ENCODE data around the gene LAMA2. TPM values are rescaled to one million over a fixed set of nuclear protein-coding genes. Genes with fewer than 3 reads are reported as not detected.

The LAMA2 gene
- total RNA-seq, 1 donor from 2014 or later: 18.0 TPM

- no peak overlapping the region for H3K4me3 Mint-ChIP-seq (ENCODE audit: unreplicated experiment)
- no peaks in the 10 kb centered on the region for H3K9me3 Mint-ChIP-seq (ENCODE audit: unreplicated experiment)
- DNase-seq (ENCODE audit: extremely low spot score, unreplicated experiment): no peak
- TF ChIP-seq, protein P1, sequence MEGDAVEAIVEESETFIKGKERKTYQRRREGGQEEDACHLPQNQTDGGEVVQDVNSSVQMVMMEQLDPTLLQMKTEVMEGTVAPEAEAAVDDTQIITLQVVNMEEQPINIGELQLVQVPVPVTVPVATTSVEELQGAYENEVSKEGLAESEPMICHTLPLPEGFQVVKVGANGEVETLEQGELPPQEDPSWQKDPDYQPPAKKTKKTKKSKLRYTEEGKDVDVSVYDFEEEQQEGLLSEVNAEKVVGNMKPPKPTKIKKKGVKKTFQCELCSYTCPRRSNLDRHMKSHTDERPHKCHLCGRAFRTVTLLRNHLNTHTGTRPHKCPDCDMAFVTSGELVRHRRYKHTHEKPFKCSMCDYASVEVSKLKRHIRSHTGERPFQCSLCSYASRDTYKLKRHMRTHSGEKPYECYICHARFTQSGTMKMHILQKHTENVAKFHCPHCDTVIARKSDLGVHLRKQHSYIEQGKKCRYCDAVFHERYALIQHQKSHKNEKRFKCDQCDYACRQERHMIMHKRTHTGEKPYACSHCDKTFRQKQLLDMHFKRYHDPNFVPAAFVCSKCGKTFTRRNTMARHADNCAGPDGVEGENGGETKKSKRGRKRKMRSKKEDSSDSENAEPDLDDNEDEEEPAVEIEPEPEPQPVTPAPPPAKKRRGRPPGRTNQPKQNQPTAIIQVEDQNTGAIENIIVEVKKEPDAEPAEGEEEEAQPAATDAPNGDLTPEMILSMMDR (IDR thresholded peaks at IDR 0.05): no peak
- peaks cover 29% of the 10 kb centered on the region for H3K27me3 Mint-ChIP-seq (ENCODE audit: unreplicated experiment)
- H3K36me3 Mint-ChIP-seq (ENCODE audit: unreplicated experiment): no peaks in the 10 kb centered on the region
- H3K27ac Mint-ChIP-seq (ENCODE audit: unreplicated experiment): no peak overlapping the region
- H3K4me1 Mint-ChIP-seq (ENCODE audit: unreplicated experiment): no peaks in the 10 kb centered on the region
Measured at GRCh38 chr6:129114636-129115391, 231.9 kb downstream of the LAMA2 start.

GRCh38 chr6:129115471-129115870 lies 232.5 kb downstream of the LAMA2 start:
- DNase-seq (ENCODE audit: extremely low spot score, unreplicated experiment): no peak
- no peaks in the 10 kb centered on the region for H3K36me3 Mint-ChIP-seq (ENCODE audit: unreplicated experiment)
- peaks cover 29% of the 10 kb centered on the region for H3K27me3 Mint-ChIP-seq (ENCODE audit: unreplicated experiment)
- no peak overlapping the region for H3K4me3 Mint-ChIP-seq (ENCODE audit: unreplicated experiment)
- no peaks in the 10 kb centered on the region for H3K4me1 Mint-ChIP-seq (ENCODE audit: unreplicated experiment)
- no peak overlapping the region for H3K27ac Mint-ChIP-seq (ENCODE audit: unreplicated experiment)
- H3K9me3 Mint-ChIP-seq (ENCODE audit: unreplicated experiment): no peaks in the 10 kb centered on the region
- TF ChIP-seq, protein P1 (IDR thresholded peaks at IDR 0.05): no peak

GRCh38 chr6:129117355-129117754 lies 234.4 kb downstream of the LAMA2 start:
- TF ChIP-seq, protein P1 (IDR thresholded peaks at IDR 0.05): no peak
- no peaks in the 10 kb centered on the region for H3K36me3 Mint-ChIP-seq (ENCODE audit: unreplicated experiment)
- DNase-seq (ENCODE audit: extremely low spot score, unreplicated experiment): no peak

DNA sequence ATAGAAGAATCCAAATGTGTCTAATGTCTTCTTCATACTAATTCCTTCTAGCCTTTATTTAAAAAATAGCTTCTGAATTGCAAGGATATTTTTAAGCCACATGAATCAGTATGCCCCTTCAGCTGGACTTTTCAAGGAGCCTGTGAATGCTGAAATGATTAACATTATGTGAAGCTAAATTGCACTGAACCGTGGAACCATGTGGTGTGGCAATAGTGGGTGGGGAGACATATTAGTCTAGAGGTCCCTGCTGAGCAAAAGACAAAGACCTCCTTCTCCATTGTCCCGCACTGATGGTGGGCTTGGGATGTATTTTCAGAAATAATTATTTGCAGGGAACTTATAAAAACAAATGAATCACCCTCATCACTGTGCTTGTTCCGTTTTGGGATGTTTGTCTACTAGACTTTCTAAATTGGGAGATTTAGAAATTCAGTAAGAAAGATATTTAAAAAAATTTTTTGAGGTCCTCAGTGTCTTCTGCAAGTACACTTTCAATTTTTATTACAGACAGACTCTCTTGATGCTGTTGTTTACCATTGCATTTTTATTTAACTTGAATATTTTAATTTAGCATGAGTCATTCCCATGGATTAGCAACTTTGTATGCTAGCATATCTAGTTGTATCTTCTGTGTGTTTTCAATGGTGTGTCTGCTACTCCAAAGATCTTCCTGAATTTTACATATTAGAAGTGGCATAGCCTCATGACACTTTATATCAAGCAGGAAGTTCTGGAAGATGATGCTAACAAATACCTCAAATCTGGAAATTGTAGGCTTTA lies 238.1 kb downstream of the LAMA2 start:
- Mint-ChIP-seq H3K36me3 (ENCODE audit: unreplicated experiment) (no peaks in the 10 kb centered on the region), H3K27ac (ENCODE audit: unreplicated experiment) (no peak overlapping the region), H3K4me3 (ENCODE audit: unreplicated experiment) (no peak overlapping the region), H3K9me3 (ENCODE audit: unreplicated experiment) (no peaks in the 10 kb centered on the region), H3K27me3 (ENCODE audit: unreplicated experiment) (peaks cover 20% of the 10 kb centered on the region), H3K4me1 (ENCODE audit: unreplicated experiment) (peaks cover 2% of the 10 kb centered on the region)
- no peak for DNase-seq (ENCODE audit: extremely low spot score, unreplicated experiment)
- TF ChIP-seq, protein P1 (IDR thresholded peaks at IDR 0.05): no peak

More at GRCh38 chr6:129117355-129117754, 234.4 kb downstream of the LAMA2 start:
- Mint-ChIP-seq H3K9me3 (ENCODE audit: unreplicated experiment) (no peaks in the 10 kb centered on the region), H3K4me1 (ENCODE audit: unreplicated experiment) (peaks cover 2% of the 10 kb centered on the region), H3K4me3 (ENCODE audit: unreplicated experiment) (no peak overlapping the region), H3K27me3 (ENCODE audit: unreplicated experiment) (peaks cover 29% of the 10 kb centered on the region), H3K27ac (ENCODE audit: unreplicated experiment) (no peak overlapping the region)

- no peaks in the 10 kb centered on the region for H3K9me3 Mint-ChIP-seq (ENCODE audit: unreplicated experiment)
- no peaks in the 10 kb centered on the region for H3K36me3 Mint-ChIP-seq (ENCODE audit: unreplicated experiment)
- H3K4me3 Mint-ChIP-seq (ENCODE audit: unreplicated experiment): no peak overlapping the region
- no peak overlapping the region for H3K27ac Mint-ChIP-seq (ENCODE audit: unreplicated experiment)
- TF ChIP-seq, protein P1 (IDR thresholded peaks at IDR 0.05): no peak
- no peak for DNase-seq (ENCODE audit: extremely low spot score, unreplicated experiment)
- peaks cover 2% of the 10 kb centered on the region for H3K4me1 Mint-ChIP-seq (ENCODE audit: unreplicated experiment)
- H3K27me3 Mint-ChIP-seq (ENCODE audit: unreplicated experiment): peaks cover 17% of the 10 kb centered on the region
Measured at GRCh38 chr6:129124347-129124746, 241.4 kb downstream of the LAMA2 start.

Measured in osteocyte (in vitro differentiated cells).